NK-92 treated with Interleukin-12 subunit alpha and Interleukin-12 subunit beta, amount 100 ng/mL, for 24 hours (cell line): ENCODE data around the gene TSPYL1.
A peak's percentile ranks its signal among the peaks of the same experiment; 100 is the strongest.
"Not testable (repeated sequence)": the region's sequence is repeated elsewhere in the genome, so short reads cannot be mapped to it uniquely, and the experiment has no call there.

ENCODE experiments used
- DNase-seq: peaks from one replicate; lab custom pipeline; 2025; lab: John Stamatoyannopoulos, UW

TSPYL1 gene

DNA sequence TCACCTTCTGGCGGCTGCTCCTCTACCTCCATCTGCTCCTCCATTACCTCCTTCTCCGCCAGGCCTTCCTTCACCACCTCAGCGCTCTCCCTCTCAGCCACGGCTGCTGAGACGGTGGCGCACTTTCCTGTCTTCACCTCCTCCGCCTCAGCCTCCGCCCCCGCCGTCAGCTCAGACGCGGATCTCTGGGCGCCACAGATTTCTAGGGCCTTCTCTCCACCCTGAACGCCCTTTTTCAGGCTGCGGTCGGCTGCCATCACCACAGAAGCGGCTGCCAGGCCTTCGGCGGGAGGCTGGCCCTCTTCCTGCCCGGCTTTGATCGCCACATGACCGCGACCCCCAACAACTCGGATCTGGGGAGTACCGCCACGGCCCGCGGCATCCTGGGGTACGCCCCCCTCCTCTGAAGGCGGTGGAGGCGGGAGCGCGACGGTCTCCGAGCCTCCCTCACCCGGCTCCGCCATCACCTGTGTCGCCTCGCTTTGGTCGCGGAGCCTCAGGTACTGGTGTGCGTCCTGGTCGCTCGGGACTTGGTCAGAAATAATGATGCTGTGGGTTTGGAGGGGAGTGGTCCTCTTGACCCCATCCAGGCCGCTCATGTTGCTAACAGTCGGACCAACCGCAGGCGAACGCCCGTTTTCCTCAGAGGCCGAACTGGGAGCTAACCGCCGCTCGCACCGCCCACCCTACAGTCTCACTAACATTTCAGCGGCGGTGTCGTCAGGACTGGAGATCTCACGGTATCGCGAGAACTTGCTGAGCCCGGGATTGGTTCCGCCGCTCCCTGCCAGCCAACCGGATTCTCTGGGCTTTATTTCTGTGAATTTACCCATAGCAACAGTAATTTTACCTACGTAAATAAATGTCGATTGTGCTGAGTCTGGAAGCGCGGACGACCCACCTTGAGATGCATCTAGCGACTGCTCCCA, at the start of gene TSPYL1:
TSPYL1 (minus strand) TSS at position 699 of the 929 bp plus-strand sequence; CDS start at position 599, 100 bp downstream.
- peak; percentile 87 for DNase-seq

GRCh38 chr6:116329156-116329555, 49.4 kb upstream of the TSPYL1 start:
- DNase-seq = no peak

DNA sequence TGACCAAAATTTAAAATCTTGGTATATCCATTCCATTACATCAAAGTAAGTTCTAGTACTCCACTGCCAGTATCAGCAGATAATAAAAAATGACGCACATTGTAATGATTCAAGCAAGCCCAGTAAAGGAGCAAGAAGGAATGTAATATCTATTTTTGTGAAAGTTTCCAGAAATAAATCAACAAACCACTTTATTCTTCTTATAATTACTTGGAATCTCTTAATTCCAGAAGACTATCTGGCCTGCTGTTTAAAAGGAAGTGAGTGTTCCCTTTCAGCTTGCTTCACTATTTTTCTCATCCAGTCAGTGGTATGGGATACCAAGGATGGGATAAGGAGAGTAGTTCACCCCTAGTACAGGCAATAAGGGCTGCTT, 48.8 kb upstream of the TSPYL1 start:
- no peak for DNase-seq

DNA sequence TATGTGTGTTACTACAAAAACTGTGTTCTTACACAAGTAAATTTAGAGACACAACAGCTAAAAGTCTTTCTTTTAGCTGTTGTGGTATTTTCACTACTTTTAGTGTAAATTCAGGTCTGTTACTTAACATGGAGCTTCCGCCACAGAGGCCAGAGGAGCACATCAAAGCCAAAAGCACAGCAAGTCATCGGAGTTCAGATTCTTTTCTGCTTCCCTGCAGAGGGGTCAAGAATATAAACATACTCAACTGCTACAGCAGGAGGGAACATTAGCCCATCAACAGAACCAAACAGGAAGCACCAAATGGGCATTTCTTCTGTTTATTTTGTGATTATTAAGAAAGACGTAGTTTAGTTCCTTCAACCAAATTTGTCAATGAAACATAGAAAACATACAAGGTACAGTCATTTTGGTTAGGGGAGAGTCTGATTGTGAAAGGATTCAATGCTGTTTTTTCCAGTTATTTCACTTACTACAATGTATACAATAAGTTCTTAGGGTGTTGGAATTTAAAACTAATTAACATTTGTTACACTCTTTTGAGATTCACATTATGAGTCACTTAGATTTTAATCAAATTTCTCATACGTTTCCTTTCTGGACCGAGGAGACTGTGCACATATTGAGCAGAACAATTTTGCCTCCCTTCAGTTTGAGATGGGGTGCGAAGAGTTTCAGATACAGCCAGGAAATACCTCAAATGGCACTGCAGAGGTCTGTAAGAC, 48.2 kb upstream of the TSPYL1 start:
- no peak for DNase-seq

DNA sequence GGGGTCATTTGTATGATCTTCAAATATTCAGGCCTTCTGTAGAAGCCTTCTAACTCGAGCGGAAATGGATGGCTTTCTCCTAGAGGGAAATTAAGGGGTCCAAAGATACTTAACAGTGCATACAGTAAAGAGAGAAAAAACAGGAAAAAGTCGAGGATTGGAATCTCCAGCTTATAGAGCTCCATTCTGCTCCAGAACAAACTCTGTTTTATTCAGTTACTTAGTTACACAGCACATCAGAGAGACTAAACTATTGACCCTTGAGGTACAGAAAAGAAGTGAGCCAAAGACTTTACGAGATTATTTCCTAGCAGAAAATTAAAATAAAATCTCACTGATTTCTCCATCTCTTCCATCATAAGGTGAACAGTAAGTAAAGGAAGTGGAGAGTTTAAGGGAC, 47.3 kb upstream of the TSPYL1 start:
- no peak for DNase-seq

GRCh38 chr6:116326181-116326671, 46.5 kb upstream of the TSPYL1 start:
- no peak for DNase-seq

- DNase-seq = not testable (repeated sequence)
Measured at GRCh38 chr6:116325634-116326132, 46.0 kb upstream of the TSPYL1 start.

GRCh38 chr6:116323863-116324262, 44.1 kb upstream of the TSPYL1 start:
- DNase-seq = no peak

DNA sequence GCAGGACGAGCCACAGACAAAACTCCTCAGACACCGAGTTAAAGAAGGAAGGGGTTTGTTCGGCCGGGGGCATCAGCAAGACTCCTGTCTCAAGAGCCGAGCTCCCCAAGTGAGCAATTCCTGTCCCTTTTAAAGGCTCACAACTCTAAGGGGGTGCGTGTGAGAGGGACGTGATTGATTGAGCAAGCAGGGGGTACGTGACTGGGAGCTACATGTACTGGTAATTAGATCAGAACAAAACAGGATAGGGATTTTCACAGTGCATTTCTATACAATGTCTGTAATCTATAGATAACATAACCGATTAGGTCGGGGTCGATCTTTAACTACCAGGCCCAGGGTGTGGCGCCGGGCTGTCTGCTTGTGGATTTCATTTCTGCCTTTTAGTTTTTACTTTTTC, 42.2 kb upstream of the TSPYL1 start:
- not testable (repeated sequence) for DNase-seq

GRCh38 chr6:116316772-116317467, 37.2 kb upstream of the TSPYL1 start:
- no peak for DNase-seq

DNA sequence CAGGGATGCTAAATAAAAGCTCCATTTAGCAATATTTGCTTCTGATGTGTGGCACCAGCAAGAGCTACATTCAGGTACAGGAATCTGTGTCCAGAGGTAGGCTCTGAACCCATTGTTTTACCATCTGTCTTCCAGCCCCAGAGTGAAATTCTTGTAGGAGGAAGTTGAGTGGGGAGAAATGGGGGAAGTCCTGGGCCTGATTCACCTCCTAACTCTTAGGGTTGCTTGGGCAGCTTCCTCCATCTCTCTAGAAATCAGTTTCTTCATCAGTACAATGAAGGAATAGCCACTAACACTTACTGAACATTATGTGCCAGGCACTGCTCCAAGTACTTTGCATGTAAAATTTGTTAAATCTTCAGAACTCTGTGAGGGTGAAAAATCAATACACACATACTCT, 35.1 kb upstream of the TSPYL1 start:
- DNase-seq = no peak

DNA sequence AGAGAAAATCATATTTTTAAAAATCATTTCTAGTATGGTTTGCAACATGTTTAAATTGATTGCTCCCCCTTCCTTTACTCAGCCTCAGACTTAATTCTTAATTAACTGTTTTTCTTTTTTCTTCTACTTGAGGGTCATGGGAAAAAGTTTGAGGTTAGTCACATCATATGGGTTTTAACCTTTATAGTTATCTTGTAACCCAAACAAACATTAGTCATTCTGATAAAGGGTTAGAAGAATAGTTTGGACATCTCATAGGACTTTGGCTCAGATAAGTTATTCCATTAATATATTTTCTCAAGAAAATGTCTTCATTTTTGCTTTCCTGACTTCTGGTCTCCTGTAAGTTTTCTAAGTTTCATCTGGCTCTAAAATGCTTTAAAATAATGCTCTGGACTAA, 34.5 kb upstream of the TSPYL1 start:
- DNase-seq = no peak

- no peak for DNase-seq
Measured at GRCh38 chr6:116313101-116313776, 33.5 kb upstream of the TSPYL1 start.

DNA sequence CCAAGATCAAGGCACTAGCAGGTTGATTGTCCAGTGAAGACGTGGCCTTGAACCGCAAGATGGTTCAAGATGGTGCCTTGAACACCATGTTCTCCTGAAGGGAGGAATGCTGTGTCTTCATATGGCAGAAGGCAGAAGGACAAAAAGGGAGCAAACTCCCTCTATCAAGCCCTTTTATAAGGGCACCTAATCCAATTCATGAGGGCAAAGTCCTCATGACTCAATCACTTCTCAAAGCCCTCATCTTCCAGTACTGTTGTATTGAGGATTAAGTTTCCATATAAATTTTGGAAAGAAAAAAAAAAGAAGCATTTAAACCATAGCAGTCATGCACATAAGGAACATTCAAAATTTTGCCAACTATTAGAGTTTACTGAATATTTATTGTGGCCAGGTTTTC, 29.9 kb upstream of the TSPYL1 start:
- DNase-seq = no peak

DNA sequence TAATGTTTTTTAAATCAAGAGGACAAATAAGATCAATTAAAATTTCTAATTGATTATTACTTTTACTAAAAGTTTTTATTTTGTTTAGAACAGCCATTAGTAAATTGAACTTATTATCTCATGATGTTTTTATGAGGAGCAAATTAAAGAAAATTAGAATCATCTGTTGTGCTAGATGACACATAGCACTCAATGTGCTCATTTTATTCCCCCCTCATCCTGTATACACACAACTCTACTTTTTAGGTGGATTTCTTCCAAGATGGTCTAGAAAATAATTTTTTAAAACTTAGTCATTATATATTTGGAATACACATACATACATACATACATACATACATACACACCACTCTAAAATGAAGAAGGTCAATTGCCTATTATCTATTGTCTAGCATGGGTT, 29.3 kb upstream of the TSPYL1 start:
- no peak for DNase-seq

DNA sequence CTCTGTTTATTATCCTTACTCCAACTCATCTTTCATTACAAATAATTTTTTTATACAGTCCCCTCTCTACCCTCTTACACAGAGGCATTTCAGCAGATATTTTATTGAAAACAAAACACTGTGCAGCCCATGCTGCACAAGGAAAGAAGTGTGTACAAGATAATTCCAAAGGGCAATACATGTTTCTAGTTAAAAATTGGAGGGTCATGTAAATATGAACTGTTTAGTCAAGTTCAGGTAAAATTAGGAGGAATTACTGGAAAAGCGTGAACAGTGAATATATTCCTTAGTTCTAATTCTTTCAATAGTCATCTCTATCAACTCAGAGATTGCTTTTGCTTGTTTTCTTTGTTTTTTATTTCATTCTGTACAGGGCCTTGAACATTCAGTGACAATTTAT, 27.9 kb upstream of the TSPYL1 start:
- no peak for DNase-seq

GRCh38 chr6:116307001-116307400, 27.3 kb upstream of the TSPYL1 start:
- DNase-seq = no peak

DNA sequence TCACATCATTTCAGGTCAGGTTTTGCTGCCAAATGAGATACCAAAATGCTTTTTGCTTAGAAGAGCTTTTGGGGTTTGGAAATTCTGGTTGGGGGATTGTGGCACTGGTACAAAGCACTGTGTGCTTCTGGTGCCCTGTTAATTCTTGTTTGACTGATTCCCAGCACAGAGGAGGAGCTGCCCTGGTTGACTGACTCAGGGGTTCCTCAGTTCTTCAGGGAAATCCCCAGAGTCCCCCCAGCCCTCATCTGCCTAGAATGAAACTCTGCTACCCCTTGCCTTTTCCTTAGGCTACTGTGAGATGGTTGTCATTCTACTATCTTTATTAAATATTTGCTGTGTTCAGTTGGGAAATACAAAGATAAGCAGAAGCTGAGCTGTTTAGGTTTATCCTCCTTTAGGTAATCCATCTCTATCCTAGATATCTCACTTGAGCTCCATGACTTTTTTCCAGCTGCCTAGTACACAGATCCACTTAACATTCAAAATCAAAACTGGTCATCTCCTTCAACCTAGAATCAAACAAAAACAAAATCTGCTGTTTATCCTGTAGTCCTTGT, 24.9 kb upstream of the TSPYL1 start:
- DNase-seq = no peak

DNA sequence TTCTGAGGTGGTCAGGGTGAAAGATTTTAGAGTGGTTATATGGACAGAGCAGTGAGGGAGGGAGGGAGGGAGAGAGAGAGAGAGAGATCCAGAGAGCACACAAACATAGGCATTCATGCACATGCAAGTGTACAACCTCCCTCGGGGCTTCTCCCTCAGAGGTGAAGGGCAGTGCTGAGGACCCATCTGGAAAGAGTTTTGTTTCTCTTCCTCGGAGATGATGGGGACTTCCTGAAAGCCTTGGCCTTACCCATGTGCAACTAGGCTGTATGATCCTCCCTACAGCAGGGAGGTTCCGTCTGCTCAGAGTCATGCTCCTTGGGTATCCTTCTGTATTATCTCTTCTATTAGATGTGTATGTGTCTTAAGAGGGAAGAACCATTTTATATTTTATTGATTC, 21.4 kb upstream of the TSPYL1 start:
- DNase-seq = no peak

DNA sequence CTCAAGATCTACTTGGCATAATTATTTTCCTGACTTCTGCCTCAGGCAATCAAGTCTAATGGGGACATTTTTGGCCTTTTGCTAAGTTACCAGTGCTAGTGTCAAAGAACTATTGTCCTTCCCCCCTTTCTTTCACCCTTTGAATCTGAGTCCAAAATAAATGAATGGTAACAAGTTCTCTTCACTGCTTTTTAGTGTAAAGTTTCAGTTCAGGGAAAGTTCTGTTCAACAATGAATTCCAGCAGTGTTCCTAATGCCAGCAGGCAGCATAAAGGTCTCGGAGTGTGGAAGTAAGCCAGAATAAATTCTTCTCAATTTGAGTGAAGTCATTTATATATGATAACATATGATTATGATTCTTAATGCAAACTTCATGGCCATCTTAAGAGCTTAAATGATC, 20.8 kb upstream of the TSPYL1 start:
- no peak for DNase-seq

DNA sequence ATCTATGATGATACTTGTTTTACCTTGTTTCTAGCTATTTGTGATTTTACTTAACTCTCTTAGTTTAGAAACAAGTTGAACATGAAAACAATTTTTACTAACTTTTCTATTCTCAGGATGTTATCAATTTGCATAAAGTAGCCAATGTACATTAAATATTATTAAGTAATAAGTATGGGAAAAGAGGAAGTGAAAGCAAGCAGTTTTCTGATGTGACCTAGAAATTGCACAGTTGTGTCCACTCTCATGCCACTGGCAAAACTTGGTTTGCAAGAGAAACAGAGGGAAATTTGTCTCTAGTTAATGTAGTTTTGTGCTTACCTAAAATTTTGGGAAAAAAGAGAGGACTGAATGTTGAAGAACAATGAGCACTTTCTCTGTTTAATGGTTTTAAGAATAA, 19.2 kb upstream of the TSPYL1 start:
- DNase-seq = no peak
